Aorta (tissue), 5 donors: ENCODE data around the gene BMP7. TPM values are rescaled to one million over a fixed set of nuclear protein-coding genes. Genes with fewer than 3 reads are reported as not detected.
"Not testable (repeated sequence)": the region's sequence is repeated elsewhere in the genome, so short reads cannot be mapped to it uniquely, and the experiment has no call there.

Source experiments
- ATAC-seq: fragments of 200-7000 bp; cut with Tn5 transposase; one replicate; pipeline ENCODE4 v1.9.1; 2022; ENCODE audit warnings: moderate library complexity; ENCODE audit not compliant: low FRiP score
- DNase-seq, 2 donors: peaks; one replicate each; pipeline ENCODE4 v3.0.0-alpha.2; 2020
- H3K27ac ChIP-seq, 2 donors: one replicate each; pipeline ENCODE4 v1.5.1; 2013; ENCODE audit warnings: low read length in 2 of 2, mild to moderate bottlenecking in 2 of 2, moderate library complexity in 2 of 2, control low read depth in 1 of 2, inconsistent platforms in 1 of 2, low read depth in 1 of 2
- H3K27me3 ChIP-seq, 2 donors: one replicate each; pipeline ENCODE4 v1.6.1; 2013; ENCODE audit warnings: control low read depth in 1 of 2, low read length in 1 of 2, mild to moderate bottlenecking in 1 of 2, moderate library complexity in 1 of 2; ENCODE audit not compliant: insufficient read depth in 2 of 2, control insufficient read depth in 1 of 2
- H3K36me3 ChIP-seq, 2 donors: one replicate each; pipeline ENCODE4 v1.6.1; 2013; ENCODE audit warnings: control low read depth in 1 of 2, low read length in 1 of 2, mild to moderate bottlenecking in 1 of 2; ENCODE audit not compliant: insufficient read depth in 2 of 2, control insufficient read depth in 1 of 2
- H3K4me1 ChIP-seq, 2 donors: one replicate each; pipeline ENCODE4 v1.6.1; 2013; ENCODE audit warnings: low read length in 2 of 2, control low read depth in 1 of 2, mild to moderate bottlenecking in 1 of 2, moderate library complexity in 1 of 2; ENCODE audit not compliant: insufficient read depth in 2 of 2, control insufficient read depth in 1 of 2
- H3K4me3 ChIP-seq, 2 donors: one replicate each; pipeline ENCODE4 v1.5.1; 2013; ENCODE audit warnings: low read length in 2 of 2, control low read depth in 1 of 2, mild to moderate bottlenecking in 1 of 2
- H3K9me3 ChIP-seq: one replicate; pipeline ENCODE4 v1.6.1; 2013; ENCODE audit warnings: mild to moderate bottlenecking, low read length; ENCODE audit not compliant: control insufficient read depth
- WGBS, 2 donors: extraction: QIAGEN DNeasy Blood & Tissue Kit; methylation state at CpG; one replicate each; pipeline ENCODE4 v1.1.7; 2013; 5-methylcytosine and 5-hydroxymethylcytosine counted together
- intact Hi-C, 2 donors: fragments of 100-400 bp; cut with DNase I; formaldehyde crosslinking; loops; one replicate each; pipeline versions ENCODE4 v1.14.2 to v1.15.0; 2022
- polyA plus RNA-seq, 2 donors: library from polyadenylated mRNA; stranded (reverse); fragments of 200-250 nt; gene quantifications; one replicate each; pipeline ENCODE4 v1.2.3, GENCODE V29; 2013
- total RNA-seq, 2 donors: library from RNA; stranded (reverse); fragmentation: NEBNext Ultra II Directional; extraction: Animal tissue kit (Norgen Biotek cat#: 25700); gene quantifications; one replicate each; pipeline ENCODE4 v1.2.1, GENCODE V29; 2021
- donor health status: healthy with polysubstance abuse.
- donor health status: Bipolar disorder and iron deficiency.
- donor health status: DM: no; HTN: no; CAD: no.
- donor health status: DM: no; HTN: no; CAD: no.
- donor health status: DM: yes; HTN: yes; CAD: no.

BMP7 gene
- total and polyA plus RNA-seq, 4 donors = 0.52 to 1.0 TPM; not detected in 2

DNA sequence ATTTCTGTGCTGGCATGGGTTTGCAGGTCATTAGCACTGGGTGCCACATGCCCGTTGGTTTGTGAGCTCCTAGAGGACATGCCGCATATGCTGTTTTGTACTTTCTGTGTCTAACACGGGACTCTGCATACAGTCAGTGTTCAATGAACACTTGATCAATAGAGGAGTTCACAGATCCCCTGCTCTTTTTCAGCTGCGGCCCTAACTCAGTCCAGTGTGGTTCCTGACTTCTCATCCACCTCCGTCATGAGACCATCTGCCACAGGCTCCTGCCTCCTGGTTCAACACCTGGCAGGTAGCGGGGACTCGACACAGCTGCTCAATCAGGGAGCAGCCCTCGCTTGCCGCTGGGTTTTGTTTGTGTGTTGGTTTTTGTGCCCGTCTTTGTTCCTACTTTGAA, 13.8 kb upstream of the BMP7 start:
- WGBS, 2 donors = 80 to 81% methylated on average over 10 of the region's 10 CpGs
- Histone ChIP-seq H3K9me3 (no peaks in the 10 kb centered on the region), H3K36me3 (no peaks in the 10 kb centered on the region), H3K27ac (no peak overlapping the region), H3K27me3 (no peaks in the 10 kb centered on the region), H3K4me1 (no peaks in the 10 kb centered on the region), H3K4me3 (no peak overlapping the region)
- intact Hi-C loops = no loop called here
- no peak for DNase-seq
- ATAC-seq = no peak

DNA sequence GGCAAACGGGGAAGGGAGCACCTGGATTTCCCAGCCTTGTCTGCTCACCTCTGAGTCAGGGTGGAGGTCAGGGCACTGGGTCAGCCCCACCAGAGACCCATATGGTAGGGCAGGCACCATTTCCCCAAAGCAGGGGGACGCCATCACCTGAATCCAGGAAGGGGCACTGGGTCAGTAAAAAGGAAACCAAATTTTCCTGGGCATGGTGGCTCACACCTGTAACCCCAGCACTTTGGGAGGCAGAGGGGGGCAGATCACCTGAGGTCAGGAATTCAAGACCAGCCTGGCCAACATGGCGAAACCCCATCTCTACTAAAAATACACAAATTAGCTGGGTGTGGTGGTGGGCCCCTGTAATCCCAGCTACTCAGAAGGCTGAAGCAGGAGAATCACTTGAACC, 13.1 kb upstream of the BMP7 start:
- DNase-seq, ATAC-seq, H3K36me3 ChIP-seq, H3K27me3 ChIP-seq, H3K4me1 ChIP-seq, H3K4me3 ChIP-seq, H3K27ac ChIP-seq, intact Hi-C loops, H3K9me3 ChIP-seq: not testable (repeated sequence)
- 58 to 82% methylated on average over 3 of the region's 3 CpGs for WGBS, 2 donors

DNA sequence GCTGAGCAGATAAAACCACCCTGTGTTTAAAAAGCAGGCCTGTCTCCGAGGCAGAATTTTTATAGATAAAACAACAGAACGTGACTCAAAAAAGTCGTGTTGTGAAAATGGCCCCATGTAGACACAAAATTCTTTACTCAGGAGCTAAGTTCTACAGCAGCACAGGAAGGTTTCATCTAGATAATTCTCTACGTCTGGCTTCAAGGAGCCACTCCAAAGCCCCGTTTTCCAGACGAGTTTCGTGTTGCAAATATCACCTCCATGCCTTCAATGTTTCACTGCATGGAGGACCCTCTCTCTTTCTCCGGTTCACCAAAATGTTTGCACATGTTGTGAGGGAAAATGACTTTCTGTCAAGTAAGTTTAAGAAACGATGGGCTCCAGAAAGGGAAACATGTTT, 12.0 kb upstream of the BMP7 start:
- H3K9me3 ChIP-seq = no peaks in the 10 kb centered on the region
- no peaks in the 10 kb centered on the region for H3K36me3 ChIP-seq
- DNase-seq = no peak
- no peaks in the 10 kb centered on the region for H3K4me1 ChIP-seq
- WGBS, 2 donors = 19 to 20% methylated on average over 9 of the region's 9 CpGs
- H3K27me3 ChIP-seq = no peaks in the 10 kb centered on the region
- intact Hi-C loops = no loop called here
- no peak overlapping the region for H3K27ac ChIP-seq
- H3K4me3 ChIP-seq = no peak overlapping the region
- no peak for ATAC-seq

DNA sequence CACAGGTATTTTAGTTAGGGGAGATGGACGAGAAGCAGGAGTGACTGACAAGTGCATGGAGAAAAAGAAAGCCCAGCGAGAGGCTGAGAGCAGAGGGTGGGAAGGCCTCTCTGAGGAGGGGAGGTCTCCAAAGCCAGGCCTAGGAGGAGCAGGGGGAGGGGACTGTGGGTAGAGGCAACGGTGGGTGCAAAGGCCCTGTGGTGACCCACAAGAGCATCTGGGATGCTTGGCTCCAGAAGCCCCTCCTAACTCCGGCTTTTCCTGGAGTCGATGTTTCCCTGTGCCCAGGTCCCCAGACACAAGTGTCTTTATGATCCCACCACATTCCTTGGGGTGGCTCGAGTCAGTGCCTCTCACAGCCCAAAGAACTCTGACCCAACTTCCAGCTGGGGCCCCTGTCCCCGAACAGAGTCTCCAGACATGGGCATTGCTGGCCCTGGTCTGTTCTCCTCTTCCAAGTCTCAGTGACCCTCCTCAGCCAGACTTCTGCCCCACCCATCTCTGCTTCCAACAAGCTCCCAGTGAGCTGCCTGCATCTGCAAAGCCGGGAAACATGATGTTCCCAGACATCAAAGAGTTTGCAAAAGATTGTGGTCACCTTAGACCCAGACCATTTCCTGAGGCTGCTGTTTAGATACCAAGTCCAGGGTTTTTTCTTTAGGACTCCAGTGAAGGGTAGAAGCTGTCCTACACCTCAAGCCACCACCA, 11.1 kb upstream of the BMP7 start:
- Histone ChIP-seq H3K36me3 (no peaks in the 10 kb centered on the region), H3K27me3 (no peaks in the 10 kb centered on the region), H3K4me3 (no peak overlapping the region), H3K4me1 (no peaks in the 10 kb centered on the region), H3K27ac (no peak overlapping the region), H3K9me3 (no peaks in the 10 kb centered on the region)
- ATAC-seq = no peak
- no peak for DNase-seq
- intact Hi-C loops = no loop called here
- WGBS, 2 donors = 72 to 76% methylated on average over 8 of the region's 8 CpGs

DNA sequence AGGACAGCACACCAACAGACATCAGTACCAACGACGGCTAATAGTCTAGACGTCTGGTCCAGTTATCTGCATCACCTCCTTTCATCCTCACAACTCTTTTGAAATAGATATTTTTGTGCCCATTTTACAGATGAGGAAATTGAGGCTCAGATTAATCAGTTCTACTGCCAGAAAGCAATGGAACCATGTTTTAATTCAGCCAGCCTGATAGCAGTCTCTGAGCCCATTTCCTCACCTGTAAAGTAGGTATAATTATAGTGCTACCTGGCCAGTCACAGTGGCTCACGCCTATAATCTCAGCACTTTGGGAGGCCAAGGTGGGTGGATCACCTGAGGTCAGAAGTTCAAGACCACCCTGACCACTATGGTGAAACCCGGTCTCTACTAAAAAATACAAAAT, 9.8 kb upstream of the BMP7 start:
- Histone ChIP-seq H3K9me3 (no peaks in the 10 kb centered on the region), H3K4me3 (no peak overlapping the region), H3K4me1 (no peaks in the 10 kb centered on the region), H3K27ac (no peak overlapping the region), H3K27me3 (no peaks in the 10 kb centered on the region), H3K36me3 (no peaks in the 10 kb centered on the region)
- WGBS, 2 donors = 79 to 81% methylated on average over 5 of the region's 5 CpGs
- DNase-seq (no peak), ATAC-seq (no peak)
- intact Hi-C loops = no loop called here

DNA sequence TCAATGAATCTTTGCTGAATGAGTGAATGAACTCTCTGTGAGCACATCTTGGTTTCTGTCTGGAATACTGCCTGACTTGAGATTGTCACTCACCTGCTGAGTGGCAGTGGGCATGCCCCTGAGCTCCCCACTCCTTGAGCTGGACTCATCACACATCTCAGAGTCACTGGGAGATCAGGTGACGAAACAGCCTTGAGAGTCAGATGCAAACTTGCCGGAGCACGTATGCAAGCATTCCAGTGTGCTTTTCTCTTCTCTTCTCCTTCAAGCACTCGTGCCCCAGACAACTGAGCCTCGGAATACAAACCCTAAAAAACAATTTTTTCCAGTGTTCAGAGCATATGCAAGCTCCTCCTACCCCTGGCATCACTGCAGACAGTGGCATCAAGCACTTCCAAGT, 9.4 kb upstream of the BMP7 start:
- 48 to 56% methylated on average over 5 of the region's 5 CpGs for WGBS, 2 donors
- H3K36me3 ChIP-seq = no peaks in the 10 kb centered on the region
- H3K27ac ChIP-seq = no peak overlapping the region
- ATAC-seq = no peak
- no peak overlapping the region for H3K4me3 ChIP-seq
- no peaks in the 10 kb centered on the region for H3K27me3 ChIP-seq
- no peaks in the 10 kb centered on the region for H3K4me1 ChIP-seq
- intact Hi-C loops = no loop called here
- H3K9me3 ChIP-seq = no peaks in the 10 kb centered on the region
- DNase-seq = no peak

DNA sequence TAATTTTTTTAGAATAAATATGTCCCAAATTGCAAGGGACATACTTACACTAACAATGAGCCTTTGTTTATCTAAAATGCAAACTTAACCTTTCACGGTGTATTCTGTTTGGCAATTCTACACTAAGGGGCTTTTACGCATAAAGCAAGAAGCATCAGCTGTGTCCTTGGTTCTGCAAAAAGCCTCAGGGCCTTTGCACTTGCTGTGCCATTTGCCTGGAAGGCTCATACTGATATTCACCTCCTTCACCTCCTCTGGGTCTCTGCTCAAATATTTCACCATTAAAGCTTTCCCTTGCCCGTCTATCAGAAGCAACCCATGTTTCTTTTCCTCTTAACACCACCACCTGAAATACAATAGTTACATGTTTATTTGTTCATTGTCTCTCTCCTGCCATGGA, 8.9 kb upstream of the BMP7 start:
- no peaks in the 10 kb centered on the region for H3K36me3 ChIP-seq
- no peak for ATAC-seq
- 70 to 75% methylated on average over 3 of the region's 3 CpGs for WGBS, 2 donors
- no peaks in the 10 kb centered on the region for H3K4me1 ChIP-seq
- H3K27ac ChIP-seq = no peak overlapping the region
- no peak overlapping the region for H3K4me3 ChIP-seq
- intact Hi-C loops = no loop called here
- no peaks in the 10 kb centered on the region for H3K9me3 ChIP-seq
- no peaks in the 10 kb centered on the region for H3K27me3 ChIP-seq
- DNase-seq = no peak

DNA sequence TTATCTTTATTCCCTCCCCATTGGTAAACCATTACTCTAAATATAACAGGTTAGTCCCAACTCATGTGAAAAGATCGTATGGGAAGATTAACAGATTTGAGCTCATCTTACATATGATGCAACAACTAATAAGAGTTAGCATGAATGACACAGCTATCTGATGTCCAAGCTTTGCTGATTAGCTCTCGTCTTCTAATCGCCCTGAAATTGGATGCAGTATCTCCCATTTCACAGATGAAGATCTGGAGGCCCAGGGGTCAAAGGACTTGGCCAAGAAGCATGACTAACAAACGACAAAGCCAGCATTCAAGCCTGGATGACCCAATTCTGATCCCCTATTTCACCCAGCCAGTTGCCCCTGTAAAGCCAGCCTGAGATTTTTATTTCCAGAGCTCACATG, 8.4 kb upstream of the BMP7 start:
- ATAC-seq = no peak
- no peak for DNase-seq
- 67 to 71% methylated on average over 4 of the region's 4 CpGs for WGBS, 2 donors
- H3K27ac ChIP-seq = no peak overlapping the region
- intact Hi-C loops = no loop called here
- no peaks in the 10 kb centered on the region for H3K36me3 ChIP-seq
- no peaks in the 10 kb centered on the region for H3K27me3 ChIP-seq
- H3K4me3 ChIP-seq = no peak overlapping the region
- no peaks in the 10 kb centered on the region for H3K4me1 ChIP-seq
- no peaks in the 10 kb centered on the region for H3K9me3 ChIP-seq

DNA sequence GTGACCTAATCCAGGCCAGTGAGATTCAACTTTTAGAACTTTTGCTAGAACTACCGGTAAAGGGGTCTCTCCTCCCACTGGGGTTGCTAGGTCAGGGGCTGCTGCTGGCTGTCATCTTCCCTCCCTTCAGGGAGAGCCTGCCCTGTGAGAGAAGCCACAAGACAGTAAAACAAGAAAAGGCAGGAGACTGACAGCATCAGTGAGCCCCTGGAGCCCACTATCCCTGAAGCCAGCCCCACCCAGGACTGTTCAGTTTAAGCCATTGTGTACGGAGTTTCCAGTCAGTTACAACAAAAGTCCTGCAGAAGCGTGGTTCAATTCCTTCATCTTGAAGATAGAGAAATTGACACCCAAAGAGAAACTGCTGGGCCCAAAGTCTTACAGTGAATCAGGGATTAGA, 7.9 kb upstream of the BMP7 start:
- ATAC-seq (no peak), DNase-seq (no peak)
- H3K9me3 ChIP-seq = no peaks in the 10 kb centered on the region
- H3K36me3 ChIP-seq = no peaks in the 10 kb centered on the region
- intact Hi-C loops = no loop called here
- H3K27me3 ChIP-seq = no peaks in the 10 kb centered on the region
- no peak overlapping the region for H3K27ac ChIP-seq
- H3K4me1 ChIP-seq = no peaks in the 10 kb centered on the region
- WGBS, 2 donors = 64 to 71% methylated on average over 3 of the region's 3 CpGs
- no peak overlapping the region for H3K4me3 ChIP-seq
